Prostate gland (tissue), 2 donors: ENCODE measurements around the gene CPLANE2. TPM values are rescaled to one million over a fixed set of nuclear protein-coding genes. Genes with fewer than 3 reads are reported as not detected.
"Not testable (repeated sequence)": the region's sequence is repeated elsewhere in the genome, so short reads cannot be mapped to it uniquely, and the experiment has no call there.

ENCODE experiments used
- DNase-seq: peaks from one replicate; pipeline ENCODE4 v3.0.0-alpha.2; 2019; ENCODE audit warnings: low spot score
- H3K27ac ChIP-seq, 2 donors: fragments of 200-600 bp; sonication (generic); 2 replicates each; pipeline ENCODE4 v1.5.1; 2017 to 2019
- H3K27me3 ChIP-seq: fragments of 200-600 bp; sonication (generic); replicated peaks from 2 replicates; pipeline ENCODE4 v1.5.1; 2019; ENCODE audit not compliant: insufficient read depth
- H3K36me3 ChIP-seq, 2 donors: fragments of 200-600 bp; sonication (generic); 1 replicate in 1 of 2; 2 replicates in 1 of 2; pipeline versions ENCODE4 v1.5.1 to v1.8.1; 2017 to 2019
- H3K4me1 ChIP-seq: fragments of 200-600 bp; sonication (generic); replicated peaks from 2 replicates; pipeline ENCODE4 v1.5.1; 2019
- H3K4me3 ChIP-seq, 2 donors: fragments of 200-600 bp; sonication (generic); 2 replicates each; pipeline ENCODE4 v1.5.1; 2017 to 2019
- H3K9me3 ChIP-seq: fragments of 200-600 bp; sonication (generic); 2 replicates; pipeline ENCODE4 v1.5.1; 2017
- POLR2A ChIP-seq: fragments of 450-650 bp; IDR thresholded peaks from one replicate; pipeline ENCODE4 v1.6.1; 2016; ENCODE audit warnings: antibody characterized with exemption, mild to moderate bottlenecking
- POLR2AphosphoS5 ChIP-seq: sonication (generic); formaldehyde crosslinking; IDR thresholded peaks from one replicate; pipeline ENCODE4 v1.6.1; 2017; ENCODE audit warnings: antibody characterized with exemption
- WGBS: methylation state at CpG from one replicate; pipeline ENCODE4 v1.1.5; 2018; 5-methylcytosine and 5-hydroxymethylcytosine counted together
- intact Hi-C: fragments of 100-400 bp; cut with DNase I; formaldehyde crosslinking; loops from one replicate; pipeline ENCODE4 v1.14.2; 2022
- total RNA-seq, 2 donors: library from RNA; depleted of rRNA; stranded (reverse); fragments of >200 nt; gene quantifications; one replicate each; pipeline ENCODE4 v1.1.0, GENCODE V29; 2016
- TF ChIP-seq, protein P1 (sequence below), 4 experiments: fragments of 200-600 bp in 2 of 4; fragments of 450-650 bp in 2 of 4; sonication (generic) in 2 of 4; IDR thresholded peaks; 1 replicate in 3 of 4; 2 replicates in 1 of 4; pipeline ENCODE4 v1.5.1; 2016 to 2019; ENCODE audit warnings: antibody characterized with exemption in 4 of 4, mild to moderate bottlenecking in 2 of 4, moderate library complexity in 2 of 4

Gene CPLANE2
- total RNA-seq, 2 donors from 2014 or later: 5.5 to 12.9 TPM

DNA sequence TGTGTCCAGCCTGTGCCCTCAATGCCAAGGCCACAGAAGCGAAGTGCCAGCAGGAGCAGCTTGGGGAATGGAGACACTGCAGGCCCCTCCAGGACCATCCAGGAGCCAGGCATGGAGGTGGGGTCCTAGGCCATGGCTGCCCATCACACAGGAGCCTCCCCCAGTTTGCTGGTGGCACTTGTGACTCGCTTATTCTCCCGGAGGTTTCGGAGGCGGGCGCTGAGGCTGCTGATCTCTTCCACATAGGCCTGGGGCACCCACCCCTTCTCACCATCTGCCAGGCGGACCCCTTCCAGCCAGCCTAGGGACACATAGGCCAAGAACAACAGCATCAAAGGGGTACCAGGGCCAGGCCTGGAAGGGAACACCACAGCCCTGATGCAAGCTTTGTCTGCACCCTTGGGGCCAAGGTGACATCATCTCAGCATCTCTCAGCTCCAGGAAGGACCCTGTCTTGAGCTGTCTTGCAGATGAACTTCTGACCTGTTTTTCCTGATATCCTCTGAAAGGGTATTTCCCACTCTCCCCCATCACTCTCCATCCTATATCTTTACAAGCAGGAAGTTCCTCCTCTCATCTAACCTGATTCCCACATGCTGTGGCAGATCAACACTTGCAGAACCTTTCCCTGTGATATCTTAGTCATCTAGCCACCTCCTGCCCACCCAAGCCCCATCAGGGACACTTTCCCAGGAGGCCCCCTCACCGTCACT lies 38.4 kb downstream of the CPLANE2 start:
- 100% methylated on average over 2 of the region's 8 CpGs for WGBS
- Histone ChIP-seq H3K4me1 (no peaks in the 10 kb centered on the region), H3K4me3 (no peak overlapping the region), H3K9me3 (no peaks in the 10 kb centered on the region), H3K36me3 (no peaks in the 10 kb centered on the region), H3K27ac (no peak overlapping the region), H3K27me3 (no peaks in the 10 kb centered on the region)
- no peak for DNase-seq
- intact Hi-C loops: no loop called here
- TF ChIP-seq POLR2AphosphoS5 (no peak), POLR2A (no peak)
- TF ChIP-seq, protein P1, sequence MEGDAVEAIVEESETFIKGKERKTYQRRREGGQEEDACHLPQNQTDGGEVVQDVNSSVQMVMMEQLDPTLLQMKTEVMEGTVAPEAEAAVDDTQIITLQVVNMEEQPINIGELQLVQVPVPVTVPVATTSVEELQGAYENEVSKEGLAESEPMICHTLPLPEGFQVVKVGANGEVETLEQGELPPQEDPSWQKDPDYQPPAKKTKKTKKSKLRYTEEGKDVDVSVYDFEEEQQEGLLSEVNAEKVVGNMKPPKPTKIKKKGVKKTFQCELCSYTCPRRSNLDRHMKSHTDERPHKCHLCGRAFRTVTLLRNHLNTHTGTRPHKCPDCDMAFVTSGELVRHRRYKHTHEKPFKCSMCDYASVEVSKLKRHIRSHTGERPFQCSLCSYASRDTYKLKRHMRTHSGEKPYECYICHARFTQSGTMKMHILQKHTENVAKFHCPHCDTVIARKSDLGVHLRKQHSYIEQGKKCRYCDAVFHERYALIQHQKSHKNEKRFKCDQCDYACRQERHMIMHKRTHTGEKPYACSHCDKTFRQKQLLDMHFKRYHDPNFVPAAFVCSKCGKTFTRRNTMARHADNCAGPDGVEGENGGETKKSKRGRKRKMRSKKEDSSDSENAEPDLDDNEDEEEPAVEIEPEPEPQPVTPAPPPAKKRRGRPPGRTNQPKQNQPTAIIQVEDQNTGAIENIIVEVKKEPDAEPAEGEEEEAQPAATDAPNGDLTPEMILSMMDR (IDR thresholded peaks at IDR 0.05): no peak

DNA sequence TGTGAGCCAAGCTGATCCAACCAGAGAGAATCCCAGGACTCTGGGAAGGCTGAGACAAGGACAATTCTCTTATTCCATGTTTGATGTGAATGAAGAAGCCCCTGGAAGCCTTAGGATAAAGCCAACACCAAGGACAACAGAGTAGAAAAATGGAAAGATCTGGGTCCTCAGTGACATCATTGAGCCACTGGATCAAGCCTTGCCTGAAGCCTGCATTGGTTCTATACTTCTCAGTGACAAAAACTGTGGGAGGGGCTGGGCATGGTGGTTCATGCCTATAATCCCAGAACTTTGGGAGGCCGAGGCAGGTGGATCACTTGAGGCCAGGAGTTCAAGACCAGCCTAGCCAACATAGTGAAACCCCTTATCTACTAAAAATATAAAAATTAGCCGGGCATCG lies 40.1 kb downstream of the CPLANE2 start:
- DNase-seq: no peak
- Histone ChIP-seq H3K4me1 (no peaks in the 10 kb centered on the region), H3K36me3 (no peaks in the 10 kb centered on the region), H3K4me3 (no peak overlapping the region), H3K9me3 (no peaks in the 10 kb centered on the region), H3K27ac (no peak overlapping the region), H3K27me3 (no peaks in the 10 kb centered on the region)
- intact Hi-C loops: no loop called here
- TF ChIP-seq POLR2AphosphoS5: no peak
- TF ChIP-seq, protein P1 (IDR thresholded peaks at IDR 0.05): no peak
- TF ChIP-seq POLR2A: no peak
- 95% methylated on average over 2 of the region's 3 CpGs for WGBS

- H3K27ac ChIP-seq, intact Hi-C loops, H3K4me1 ChIP-seq, H3K27me3 ChIP-seq, DNase-seq, H3K9me3 ChIP-seq, H3K4me3 ChIP-seq, H3K36me3 ChIP-seq: not testable (repeated sequence)
- WGBS: 96% methylated on average over 4 of the region's 4 CpGs
These were observed 40.8 kb downstream of the CPLANE2 start for GRCh38 chr1:16196139-16196538.

DNA sequence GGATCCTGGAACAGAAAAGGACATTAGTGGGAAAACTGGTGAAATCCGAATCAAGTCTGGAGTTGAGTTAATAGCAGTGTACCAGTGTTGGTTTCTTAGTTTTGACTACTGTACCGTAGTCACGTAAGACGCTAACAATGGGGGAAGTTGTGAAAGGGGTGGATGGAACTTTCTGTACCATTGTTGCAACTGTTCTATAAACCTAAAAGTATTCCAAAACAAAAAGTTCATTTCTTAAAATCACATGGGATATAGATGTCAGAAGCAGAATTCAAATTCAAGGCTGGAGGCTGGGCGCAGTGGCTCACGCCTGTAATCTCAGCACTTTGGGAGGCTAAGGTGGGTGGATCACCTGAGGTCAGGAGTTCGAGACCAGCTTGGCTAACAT lies 41.5 kb downstream of the CPLANE2 start:
- no peak for TF ChIP-seq POLR2A
- TF ChIP-seq, protein P1 (IDR thresholded peaks at IDR 0.05): no peak
- no peak for TF ChIP-seq POLR2AphosphoS5

DNA sequence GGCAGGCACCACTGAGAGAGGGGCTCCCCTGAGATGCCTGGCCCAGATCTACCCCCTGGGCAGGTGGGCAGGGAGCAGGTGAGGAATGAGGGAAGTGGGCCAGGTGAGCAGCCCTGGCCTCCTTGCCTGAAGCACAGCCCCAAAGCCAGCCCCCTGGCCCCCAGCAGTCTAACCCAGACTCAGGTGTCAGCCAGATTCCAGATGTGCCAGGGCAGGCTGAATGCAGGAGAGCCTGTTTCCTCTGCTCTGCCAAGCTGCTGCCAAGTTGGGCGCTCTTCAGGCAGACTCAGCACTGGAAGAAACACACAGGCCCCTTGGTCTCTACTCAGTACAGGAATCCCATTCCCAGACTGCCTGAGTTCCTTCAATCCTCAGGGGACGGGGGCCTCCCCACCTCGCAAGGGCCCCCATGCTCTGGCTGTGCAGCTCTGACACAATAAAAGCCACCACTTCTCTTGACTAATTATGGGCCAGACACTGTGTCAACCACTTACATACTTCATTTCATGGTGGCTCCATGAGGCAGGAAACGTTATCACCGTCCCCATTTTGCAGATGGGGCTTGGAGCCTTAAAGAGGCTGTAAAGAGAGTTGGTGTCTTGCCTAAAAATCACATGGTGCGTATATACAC lies 45.0 kb downstream of the CPLANE2 start:
- H3K4me1 ChIP-seq: no peaks in the 10 kb centered on the region
- intact Hi-C loops: no loop called here
- no peak for TF ChIP-seq POLR2A
- TF ChIP-seq POLR2AphosphoS5: peak; percentile 6
- peak; percentile 40 for DNase-seq
- H3K9me3 ChIP-seq: no peaks in the 10 kb centered on the region
- no peaks in the 10 kb centered on the region for H3K36me3 ChIP-seq
- H3K27me3 ChIP-seq: no peaks in the 10 kb centered on the region
- H3K27ac ChIP-seq: no peak overlapping the region
- WGBS: 53% methylated on average over 6 of the region's 6 CpGs
- no peak overlapping the region for H3K4me3 ChIP-seq

More for the DNA sequence above, 41.5 kb downstream of the CPLANE2 start:
- Histone ChIP-seq H3K9me3 (no peaks in the 10 kb centered on the region), H3K4me1 (no peaks in the 10 kb centered on the region), H3K4me3 (no peak overlapping the region), H3K36me3 (no peaks in the 10 kb centered on the region), H3K27me3 (no peaks in the 10 kb centered on the region), H3K27ac (no peak overlapping the region)
- 81% methylated on average over 7 of the region's 7 CpGs for WGBS
- intact Hi-C loops: no loop called here
- no peak for DNase-seq

DNA sequence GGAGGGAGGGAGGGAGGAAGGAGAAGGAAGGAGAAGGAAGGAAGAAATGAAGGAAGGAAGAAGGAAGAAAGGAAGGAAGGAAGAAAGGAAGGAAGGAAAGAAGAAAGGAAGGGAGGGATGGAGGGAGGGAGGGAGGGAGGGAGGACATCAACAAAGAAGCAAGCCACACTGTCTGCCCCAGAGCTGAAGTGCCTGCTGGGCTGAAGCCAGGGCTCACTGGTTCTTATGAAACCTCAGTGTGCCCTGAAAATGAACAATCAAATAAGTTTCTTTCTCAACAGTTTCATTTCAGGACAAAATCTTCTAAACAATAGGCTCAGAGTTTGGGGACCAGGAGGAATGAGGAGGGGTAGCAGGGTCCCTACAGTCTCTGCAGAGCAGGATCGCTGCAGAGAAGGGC lies 45.7 kb downstream of the CPLANE2 start:
- H3K36me3 ChIP-seq: no peaks in the 10 kb centered on the region
- no peak for TF ChIP-seq POLR2AphosphoS5
- TF ChIP-seq, protein P1 (IDR thresholded peaks at IDR 0.05): no peak
- no peak for TF ChIP-seq POLR2A
- no peak overlapping the region for H3K27ac ChIP-seq
- intact Hi-C loops: no loop called here
- H3K4me3 ChIP-seq: no peak overlapping the region
- H3K27me3 ChIP-seq: no peaks in the 10 kb centered on the region
- no peaks in the 10 kb centered on the region for H3K4me1 ChIP-seq
- no peaks in the 10 kb centered on the region for H3K9me3 ChIP-seq
- DNase-seq: no peak
- 44% methylated on average over 1 of the region's 1 CpG for WGBS
